HL-60 (cell line): ENCODE results near the gene UBALD1.

Experiments
- DNase-seq, 2 experiments: peaks; one replicate each; pipeline ENCODE4 v3.0.0-alpha.2; 2010 to 2020; ENCODE audit warnings: low read depth in 1 of 2, low spot score in 1 of 2
- H3K27ac ChIP-seq: fragments of 250-450 bp; sonication (Bioruptor Pico); replicated peaks from 2 replicates; pipeline ENCODE4 v1.5.1; 2020; ENCODE audit warnings: mild to moderate bottlenecking, moderate library complexity
- H3K27me3 ChIP-seq: fragments of 250-450 bp; sonication (Bioruptor Pico); 2 replicates; pipeline ENCODE4 v1.5.1; 2021; ENCODE audit warnings: mild to moderate bottlenecking, moderate library complexity; ENCODE audit not compliant: insufficient read depth, poor library complexity, severe bottlenecking
- H3K4me3 ChIP-seq: replicated peaks from 2 replicates; pipeline ENCODE4 v1.5.1; 2011; ENCODE audit warnings: mild to moderate bottlenecking, control low read depth, low read length; ENCODE audit not compliant: insufficient read depth
- GABPA ChIP-seq: IDR thresholded peaks from 2 replicates; pipeline ENCODE4 v1.6.1; 2012; ENCODE audit warnings: low read depth
- POLR2AphosphoS5 ChIP-seq: IDR thresholded peaks from 2 replicates; pipeline ENCODE4 v1.6.1; 2012; ENCODE audit warnings: low read depth
- SPI1 ChIP-seq: IDR thresholded peaks from 2 replicates; pipeline ENCODE4 v1.6.1; 2012; ENCODE audit warnings: low read depth, mild to moderate bottlenecking, borderline replicate concordance
- TF ChIP-seq, protein P1 (sequence below): IDR thresholded peaks from one replicate; pipeline ENCODE4 v1.5.1; 2011; ENCODE audit warnings: low read length, control low read depth, inconsistent platforms; ENCODE audit not compliant: insufficient read depth
- TF ChIP-seq, protein P2 (sequence below): IDR thresholded peaks from 2 replicates; pipeline ENCODE4 v1.6.1; 2012; ENCODE audit warnings: low read depth; ENCODE audit not compliant: insufficient replicate concordance

UBALD1 gene

DNA sequence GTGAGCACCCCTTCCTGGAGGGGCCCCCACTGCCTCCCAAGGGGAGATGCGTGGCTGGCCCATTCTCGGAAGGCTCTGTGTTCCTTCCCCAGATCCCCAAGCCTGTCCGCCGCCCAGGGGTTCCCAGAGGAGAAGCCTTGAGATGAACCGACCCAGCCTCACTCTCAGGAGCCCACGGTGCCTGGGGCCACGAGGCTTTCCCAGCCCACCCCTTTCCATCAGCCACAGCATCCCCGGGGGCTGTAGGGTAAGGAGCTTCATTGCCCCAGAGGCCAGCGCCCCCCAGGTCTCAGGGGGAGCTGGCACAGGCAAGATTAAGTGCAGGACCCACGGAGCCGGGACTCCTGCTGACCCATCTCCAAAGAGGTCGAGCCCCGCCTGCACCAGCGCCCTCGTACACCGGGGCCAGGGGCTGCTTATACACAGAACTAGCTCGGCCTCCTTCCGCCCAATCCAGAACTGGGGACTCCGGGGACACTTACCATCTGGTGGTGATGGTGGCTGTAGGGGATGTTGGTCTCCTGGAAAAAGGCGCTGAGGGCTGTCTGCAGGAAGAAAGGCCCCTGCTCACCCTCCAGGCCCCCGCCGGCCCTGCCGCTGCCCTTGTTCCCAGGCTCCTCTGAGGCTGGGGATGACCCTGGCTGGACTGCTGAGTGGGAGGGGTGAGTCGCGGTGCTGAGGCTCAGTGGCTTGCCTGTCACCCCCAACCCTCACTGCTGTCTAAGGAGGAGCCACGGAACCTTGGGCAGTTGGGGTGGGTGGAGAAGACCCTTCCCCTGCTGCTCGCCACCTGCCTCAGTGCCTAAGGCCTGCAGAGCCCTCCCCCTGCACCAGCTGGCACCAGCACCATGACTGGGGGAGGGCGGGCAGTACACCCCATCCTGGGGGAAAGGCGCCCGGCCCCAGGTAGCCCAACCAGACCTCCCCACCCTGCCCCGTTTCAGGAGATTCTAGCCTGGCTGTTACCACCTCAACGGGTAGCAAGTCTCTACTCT lies 4.4 kb downstream of the UBALD1 start:
- Histone ChIP-seq H3K4me3 (no peak overlapping the region), H3K27me3 (no peaks in the 10 kb centered on the region), H3K27ac (no peak overlapping the region)
- TF ChIP-seq GABPA (no peak), POLR2AphosphoS5 (no peak)
- DNase-seq: no peak

DNA sequence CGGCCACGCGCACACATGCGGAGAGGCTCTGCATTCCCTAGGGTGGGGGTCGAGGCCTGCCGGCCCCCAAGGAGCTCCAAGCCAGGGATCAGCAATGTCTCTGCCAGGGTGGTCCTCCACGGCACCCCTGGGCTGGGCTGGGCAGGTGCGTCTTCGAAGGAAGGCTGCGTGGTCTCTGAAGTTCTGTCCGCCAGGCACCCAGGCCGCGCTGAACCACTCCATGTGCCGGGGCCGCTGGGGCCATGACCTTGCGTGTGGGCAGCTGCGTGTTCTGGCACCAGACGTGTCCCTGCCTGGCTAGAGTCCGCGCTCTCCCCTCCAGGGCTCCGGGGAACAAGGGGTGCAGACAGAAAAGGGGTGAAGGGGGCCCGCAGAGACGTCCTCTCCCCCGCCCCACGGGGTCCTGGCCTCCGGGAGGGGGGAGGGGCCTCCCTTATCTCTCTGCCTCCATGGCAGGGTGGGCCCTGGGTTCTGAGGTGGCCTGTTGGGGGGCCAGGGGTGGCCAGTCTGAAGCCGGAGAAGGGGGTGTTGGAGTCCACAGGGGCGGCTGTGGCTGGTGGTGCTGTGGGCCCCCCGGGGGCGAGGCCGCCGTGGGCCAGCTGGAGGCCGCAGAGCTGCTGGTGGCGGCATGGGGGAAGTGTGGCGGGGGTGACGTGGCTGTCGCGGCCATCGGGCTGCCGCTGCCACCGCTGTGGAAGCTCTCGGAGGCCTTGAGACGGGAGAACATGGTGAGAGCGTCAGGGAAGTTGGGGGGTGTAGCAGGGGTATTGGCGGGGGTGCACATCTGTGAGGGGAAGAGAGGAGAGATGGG lies 5.3 kb downstream of the UBALD1 start:
- Histone ChIP-seq H3K27ac (no peak overlapping the region), H3K27me3 (no peaks in the 10 kb centered on the region), H3K4me3 (no peak overlapping the region)
- no peak for DNase-seq
- TF ChIP-seq SPI1 (no peak), POLR2AphosphoS5 (no peak), GABPA (no peak)
- TF ChIP-seq, protein P1, sequence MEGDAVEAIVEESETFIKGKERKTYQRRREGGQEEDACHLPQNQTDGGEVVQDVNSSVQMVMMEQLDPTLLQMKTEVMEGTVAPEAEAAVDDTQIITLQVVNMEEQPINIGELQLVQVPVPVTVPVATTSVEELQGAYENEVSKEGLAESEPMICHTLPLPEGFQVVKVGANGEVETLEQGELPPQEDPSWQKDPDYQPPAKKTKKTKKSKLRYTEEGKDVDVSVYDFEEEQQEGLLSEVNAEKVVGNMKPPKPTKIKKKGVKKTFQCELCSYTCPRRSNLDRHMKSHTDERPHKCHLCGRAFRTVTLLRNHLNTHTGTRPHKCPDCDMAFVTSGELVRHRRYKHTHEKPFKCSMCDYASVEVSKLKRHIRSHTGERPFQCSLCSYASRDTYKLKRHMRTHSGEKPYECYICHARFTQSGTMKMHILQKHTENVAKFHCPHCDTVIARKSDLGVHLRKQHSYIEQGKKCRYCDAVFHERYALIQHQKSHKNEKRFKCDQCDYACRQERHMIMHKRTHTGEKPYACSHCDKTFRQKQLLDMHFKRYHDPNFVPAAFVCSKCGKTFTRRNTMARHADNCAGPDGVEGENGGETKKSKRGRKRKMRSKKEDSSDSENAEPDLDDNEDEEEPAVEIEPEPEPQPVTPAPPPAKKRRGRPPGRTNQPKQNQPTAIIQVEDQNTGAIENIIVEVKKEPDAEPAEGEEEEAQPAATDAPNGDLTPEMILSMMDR: no peak
- TF ChIP-seq, protein P2, sequence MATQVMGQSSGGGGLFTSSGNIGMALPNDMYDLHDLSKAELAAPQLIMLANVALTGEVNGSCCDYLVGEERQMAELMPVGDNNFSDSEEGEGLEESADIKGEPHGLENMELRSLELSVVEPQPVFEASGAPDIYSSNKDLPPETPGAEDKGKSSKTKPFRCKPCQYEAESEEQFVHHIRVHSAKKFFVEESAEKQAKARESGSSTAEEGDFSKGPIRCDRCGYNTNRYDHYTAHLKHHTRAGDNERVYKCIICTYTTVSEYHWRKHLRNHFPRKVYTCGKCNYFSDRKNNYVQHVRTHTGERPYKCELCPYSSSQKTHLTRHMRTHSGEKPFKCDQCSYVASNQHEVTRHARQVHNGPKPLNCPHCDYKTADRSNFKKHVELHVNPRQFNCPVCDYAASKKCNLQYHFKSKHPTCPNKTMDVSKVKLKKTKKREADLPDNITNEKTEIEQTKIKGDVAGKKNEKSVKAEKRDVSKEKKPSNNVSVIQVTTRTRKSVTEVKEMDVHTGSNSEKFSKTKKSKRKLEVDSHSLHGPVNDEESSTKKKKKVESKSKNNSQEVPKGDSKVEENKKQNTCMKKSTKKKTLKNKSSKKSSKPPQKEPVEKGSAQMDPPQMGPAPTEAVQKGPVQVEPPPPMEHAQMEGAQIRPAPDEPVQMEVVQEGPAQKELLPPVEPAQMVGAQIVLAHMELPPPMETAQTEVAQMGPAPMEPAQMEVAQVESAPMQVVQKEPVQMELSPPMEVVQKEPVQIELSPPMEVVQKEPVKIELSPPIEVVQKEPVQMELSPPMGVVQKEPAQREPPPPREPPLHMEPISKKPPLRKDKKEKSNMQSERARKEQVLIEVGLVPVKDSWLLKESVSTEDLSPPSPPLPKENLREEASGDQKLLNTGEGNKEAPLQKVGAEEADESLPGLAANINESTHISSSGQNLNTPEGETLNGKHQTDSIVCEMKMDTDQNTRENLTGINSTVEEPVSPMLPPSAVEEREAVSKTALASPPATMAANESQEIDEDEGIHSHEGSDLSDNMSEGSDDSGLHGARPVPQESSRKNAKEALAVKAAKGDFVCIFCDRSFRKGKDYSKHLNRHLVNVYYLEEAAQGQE: no peak

DNA sequence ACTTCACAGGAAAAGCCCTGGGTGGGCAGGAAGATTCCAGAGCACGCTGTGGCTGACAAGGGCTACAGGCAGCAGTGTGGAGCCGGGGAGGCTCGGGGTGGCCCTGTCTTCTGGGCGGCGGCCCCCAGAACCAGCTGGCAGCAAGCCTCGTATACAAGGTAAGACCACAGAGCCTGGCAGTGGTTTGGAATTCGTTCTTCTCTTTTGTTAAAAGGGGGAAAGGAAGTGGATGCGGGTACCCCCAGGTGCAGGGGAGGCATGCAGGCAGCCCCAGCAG lies 6.0 kb downstream of the UBALD1 start:
- Histone ChIP-seq H3K27me3 (no peaks in the 10 kb centered on the region), H3K27ac (no peak overlapping the region), H3K4me3 (no peak overlapping the region)
- DNase-seq: no peak
- TF ChIP-seq, protein P2: no peak
- TF ChIP-seq, protein P1: no peak
- TF ChIP-seq POLR2AphosphoS5: no peak; the same call in 1 of the 2 replicates
- no peak for TF ChIP-seq SPI1
- TF ChIP-seq GABPA: no peak
